Aorta (tissue), 5 donors: ENCODE data around the gene HEXA. TPM values are rescaled to one million over a fixed set of nuclear protein-coding genes. Genes with fewer than 3 reads are reported as not detected.
"Not testable (repeated sequence)": the region's sequence is repeated elsewhere in the genome, so short reads cannot be mapped to it uniquely, and the experiment has no call there.

Experiments used
- ATAC-seq: fragments of 200-7000 bp; cut with Tn5 transposase; one replicate; pipeline ENCODE4 v1.9.1; 2022; ENCODE audit warnings: moderate library complexity; ENCODE audit not compliant: low FRiP score
- DNase-seq, 2 donors: peaks; one replicate each; pipeline ENCODE4 v3.0.0-alpha.2; 2020
- H3K27ac ChIP-seq, 2 donors: one replicate each; pipeline ENCODE4 v1.5.1; 2013; ENCODE audit warnings: low read length in 2 of 2, mild to moderate bottlenecking in 2 of 2, moderate library complexity in 2 of 2, control low read depth in 1 of 2, inconsistent platforms in 1 of 2, low read depth in 1 of 2
- H3K27me3 ChIP-seq, 2 donors: one replicate each; pipeline ENCODE4 v1.6.1; 2013; ENCODE audit warnings: control low read depth in 1 of 2, low read length in 1 of 2, mild to moderate bottlenecking in 1 of 2, moderate library complexity in 1 of 2; ENCODE audit not compliant: insufficient read depth in 2 of 2, control insufficient read depth in 1 of 2
- H3K36me3 ChIP-seq, 2 donors: one replicate each; pipeline ENCODE4 v1.6.1; 2013; ENCODE audit warnings: control low read depth in 1 of 2, low read length in 1 of 2, mild to moderate bottlenecking in 1 of 2; ENCODE audit not compliant: insufficient read depth in 2 of 2, control insufficient read depth in 1 of 2
- H3K4me1 ChIP-seq, 2 donors: one replicate each; pipeline ENCODE4 v1.6.1; 2013; ENCODE audit warnings: low read length in 2 of 2, control low read depth in 1 of 2, mild to moderate bottlenecking in 1 of 2, moderate library complexity in 1 of 2; ENCODE audit not compliant: insufficient read depth in 2 of 2, control insufficient read depth in 1 of 2
- H3K4me3 ChIP-seq, 2 donors: one replicate each; pipeline ENCODE4 v1.5.1; 2013; ENCODE audit warnings: low read length in 2 of 2, control low read depth in 1 of 2, mild to moderate bottlenecking in 1 of 2
- H3K9me3 ChIP-seq: one replicate; pipeline ENCODE4 v1.6.1; 2013; ENCODE audit warnings: mild to moderate bottlenecking, low read length; ENCODE audit not compliant: control insufficient read depth
- WGBS, 2 donors: extraction: QIAGEN DNeasy Blood & Tissue Kit; methylation state at CpG; one replicate each; pipeline ENCODE4 v1.1.7; 2013; 5-methylcytosine and 5-hydroxymethylcytosine counted together
- intact Hi-C, 2 donors: fragments of 100-400 bp; cut with DNase I; formaldehyde crosslinking; loops; one replicate each; pipeline versions ENCODE4 v1.14.2 to v1.15.0; 2022
- polyA plus RNA-seq, 2 donors: library from polyadenylated mRNA; stranded (reverse); fragments of 200-250 nt; gene quantifications; one replicate each; pipeline ENCODE4 v1.2.3, GENCODE V29; 2013
- total RNA-seq, 2 donors: library from RNA; stranded (reverse); fragmentation: NEBNext Ultra II Directional; extraction: Animal tissue kit (Norgen Biotek cat#: 25700); gene quantifications; one replicate each; pipeline ENCODE4 v1.2.1, GENCODE V29; 2021
- donor health status: healthy with polysubstance abuse.
- donor health status: Bipolar disorder and iron deficiency.
- donor health status: DM: no; HTN: no; CAD: no.
- donor health status: DM: no; HTN: no; CAD: no.
- donor health status: DM: yes; HTN: yes; CAD: no.

HEXA gene
- total and polyA plus RNA-seq, 4 donors = 58.2 to 144 (median 98.8) TPM

GRCh38 chr15:72382146-72382545 lies 6.3 kb upstream of the HEXA start:
- no peak overlapping the region for H3K27ac ChIP-seq
- ATAC-seq (no peak), DNase-seq (no peak)
- 59 to 63% methylated on average over 2 of the region's 2 CpGs for WGBS, 2 donors
- no peaks in the 10 kb centered on the region for H3K4me1 ChIP-seq
- H3K27me3 ChIP-seq = peaks cover 0 to 2% of the 10 kb centered on the region in 2 donors
- H3K4me3 ChIP-seq = no peak overlapping the region
- H3K36me3 ChIP-seq = no peaks in the 10 kb centered on the region
- intact Hi-C loops = no loop called here
- H3K9me3 ChIP-seq = no peaks in the 10 kb centered on the region

GRCh38 chr15:72380743-72381142 lies 4.9 kb upstream of the HEXA start:
- Histone ChIP-seq H3K4me3 (no peak overlapping the region), H3K27ac (no peak overlapping the region), H3K27me3 (peaks cover 0 to 2% of the 10 kb centered on the region in 2 donors), H3K9me3 (no peaks in the 10 kb centered on the region), H3K4me1 (no peaks in the 10 kb centered on the region), H3K36me3 (no peaks in the 10 kb centered on the region)
- ATAC-seq (no peak), DNase-seq (no peak)
- WGBS, 2 donors = 58 to 61% methylated on average over 4 of the region's 4 CpGs
- intact Hi-C loops = no loop called here

GRCh38 chr15:72379856-72380430 lies 4.1 kb upstream of the HEXA start:
- ATAC-seq (no peak), DNase-seq (no peak)
- H3K27me3 ChIP-seq = no peaks in the 10 kb centered on the region
- 41 to 47% methylated on average over 2 of the region's 2 CpGs for WGBS, 2 donors
- H3K36me3 ChIP-seq = no peaks in the 10 kb centered on the region
- no peak overlapping the region for H3K4me3 ChIP-seq
- intact Hi-C loops = loop anchor here in 1 of 2 donors (5.0 kb wide), 1 partner anchor 183 kb away; the partner anchor contains the start of gene GRAMD2A
- H3K27ac ChIP-seq = no peak overlapping the region
- H3K4me1 ChIP-seq = peaks cover 0 to 1% of the 10 kb centered on the region in 2 donors
- no peaks in the 10 kb centered on the region for H3K9me3 ChIP-seq

- not testable (repeated sequence) for H3K36me3 ChIP-seq, H3K27me3 ChIP-seq, ATAC-seq, H3K4me1 ChIP-seq, DNase-seq, H3K27ac ChIP-seq, H3K4me3 ChIP-seq, H3K9me3 ChIP-seq
- intact Hi-C loops = loop anchor here in 1 of 2 donors (5.0 kb wide), 1 partner anchor 182 kb away; the partner anchor contains the start of gene GRAMD2A
- 79 to 85% methylated on average over 3 of the region's 3 CpGs for WGBS, 2 donors
These were observed 3.3 kb upstream of the HEXA start for GRCh38 chr15:72379106-72379505.

DNA sequence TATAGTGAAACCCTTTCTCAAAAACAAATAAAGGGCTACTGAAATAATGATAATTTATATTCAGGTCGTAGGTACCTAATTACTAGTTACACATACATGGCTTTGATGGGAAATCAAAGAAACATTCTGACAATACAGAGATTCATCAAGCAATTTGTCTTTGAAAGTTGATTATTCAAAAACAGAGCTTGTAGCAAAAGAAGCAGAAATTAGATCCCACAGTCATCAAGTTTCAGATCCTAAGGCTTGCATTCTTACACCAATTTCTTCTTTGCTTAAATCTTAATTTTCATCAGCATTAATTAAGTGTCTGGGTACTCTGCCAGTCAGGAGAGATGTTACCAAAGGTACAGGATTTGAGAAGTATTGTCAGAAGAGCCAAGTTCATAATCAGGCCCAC lies 1.5 kb upstream of the HEXA start:
- Histone ChIP-seq H3K27me3 (no peaks in the 10 kb centered on the region), H3K4me3 (no peak overlapping the region), H3K36me3 (no peaks in the 10 kb centered on the region), H3K27ac (no peak overlapping the region), H3K4me1 (peaks cover 5 to 6% of the 10 kb centered on the region in 2 donors), H3K9me3 (no peaks in the 10 kb centered on the region)
- no peak for DNase-seq
- no peak for ATAC-seq
- WGBS, 2 donors = 78 to 87% methylated on average over 1 of the region's 1 CpG
- intact Hi-C loops = loop anchor here in 1 of 2 donors (5.0 kb wide), 1 partner anchor 180 kb away; the partner anchor contains the start of gene GRAMD2A

DNA sequence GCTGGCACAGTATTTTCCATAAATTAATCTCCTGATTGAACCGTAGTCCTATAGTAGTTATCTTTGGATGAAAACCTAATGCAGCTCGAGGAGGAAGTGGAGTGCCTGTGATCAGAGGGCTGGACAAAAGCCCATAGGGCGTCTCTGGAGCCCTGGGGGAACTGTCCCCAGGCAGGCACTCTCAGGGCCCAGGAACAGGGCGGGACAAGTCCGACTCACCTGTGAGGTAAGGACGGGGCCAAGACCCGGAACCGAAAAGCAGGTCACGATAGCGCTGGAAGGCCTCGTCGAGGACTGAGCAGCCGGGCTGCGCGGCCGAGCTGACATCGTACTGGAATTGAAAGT lies 341 bp downstream of the HEXA start:
- ATAC-seq (no peak), DNase-seq (peak in 1 of 2 donors; percentile 70)
- no peaks in the 10 kb centered on the region for H3K9me3 ChIP-seq
- 0% methylated on average over 17 of the region's 17 CpGs for WGBS, 2 donors
- H3K27ac ChIP-seq = peak overlapping the region in 1 of 2 donors; percentile 82
- intact Hi-C loops = loop anchor here in 1 of 2 donors (5.0 kb wide), 1 partner anchor 178 kb away; the partner anchor contains the start of gene GRAMD2A
- H3K27me3 ChIP-seq = no peaks in the 10 kb centered on the region
- peaks cover 5 to 6% of the 10 kb centered on the region in 2 donors for H3K4me1 ChIP-seq
- H3K4me3 ChIP-seq = peak overlapping the region; percentile 52 to 86
- H3K36me3 ChIP-seq = no peaks in the 10 kb centered on the region

GRCh38 chr15:72372361-72372760 lies 3.5 kb downstream of the HEXA start:
- Histone ChIP-seq H3K4me3 (no peak overlapping the region), H3K36me3 (peaks cover 0 to 1% of the 10 kb centered on the region in 2 donors), H3K27ac (no peak overlapping the region), H3K27me3 (no peaks in the 10 kb centered on the region), H3K4me1 (peaks cover 5 to 6% of the 10 kb centered on the region in 2 donors), H3K9me3 (no peaks in the 10 kb centered on the region)
- ATAC-seq = no peak
- intact Hi-C loops = no loop called here
- no peak for DNase-seq

DNA sequence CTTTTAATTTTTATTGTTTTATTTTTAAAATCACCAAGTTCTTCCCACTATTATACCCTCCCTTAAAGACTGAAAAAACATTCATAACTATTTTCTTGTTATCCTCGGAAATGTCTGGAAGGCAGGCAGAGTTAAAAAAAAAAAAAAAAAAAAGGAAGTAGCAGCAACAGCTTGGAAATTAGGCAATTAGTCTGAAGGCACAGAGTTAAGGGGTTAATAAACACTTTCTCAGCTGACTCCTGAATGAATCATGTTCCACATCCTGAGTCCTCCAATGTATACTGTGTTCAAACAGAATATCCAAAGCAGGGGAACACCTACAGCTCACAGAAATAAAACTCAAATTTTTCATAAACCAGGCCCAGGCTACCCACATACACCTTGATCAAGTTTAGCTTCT lies 5.8 kb downstream of the HEXA start:
- 70 to 77% methylated on average over 1 of the region's 1 CpG for WGBS, 2 donors
- H3K9me3 ChIP-seq = no peaks in the 10 kb centered on the region
- no peak overlapping the region for H3K27ac ChIP-seq
- DNase-seq = no peak
- H3K27me3 ChIP-seq = no peaks in the 10 kb centered on the region
- H3K4me3 ChIP-seq = no peak overlapping the region
- intact Hi-C loops = no loop called here
- peaks cover 5% of the 10 kb centered on the region in 2 donors for H3K4me1 ChIP-seq
- no peak for ATAC-seq
- peaks cover 0 to 1% of the 10 kb centered on the region in 2 donors for H3K36me3 ChIP-seq

- peaks cover 0 to 1% of the 10 kb centered on the region in 2 donors for H3K36me3 ChIP-seq
- no peak overlapping the region for H3K27ac ChIP-seq
- H3K27me3 ChIP-seq = no peaks in the 10 kb centered on the region
- WGBS, 2 donors = 79 to 90% methylated on average over 2 of the region's 2 CpGs
- ATAC-seq (no peak), DNase-seq (peak in 1 of 2 donors; percentile 77)
- H3K9me3 ChIP-seq = no peaks in the 10 kb centered on the region
- intact Hi-C loops = no loop called here
- peaks cover 0 to 1% of the 10 kb centered on the region in 2 donors for H3K4me1 ChIP-seq
- H3K4me3 ChIP-seq = no peak overlapping the region
These were observed 6.9 kb downstream of the HEXA start for GRCh38 chr15:72368899-72369298.
